TTC549 (cell line): ENCODE results near the gene KRTAP10-5.
"Not testable (repeated sequence)": the region's sequence is repeated elsewhere in the genome, so short reads cannot be mapped to it uniquely, and the experiment has no call there.

Experiments
- FAIRE-seq: peaks from 2 replicates; lab custom pipeline; 2012; peaks lifted over from hg19 to GRCh38; lab: Jason Lieb, UNC

Gene KRTAP10-5

DNA sequence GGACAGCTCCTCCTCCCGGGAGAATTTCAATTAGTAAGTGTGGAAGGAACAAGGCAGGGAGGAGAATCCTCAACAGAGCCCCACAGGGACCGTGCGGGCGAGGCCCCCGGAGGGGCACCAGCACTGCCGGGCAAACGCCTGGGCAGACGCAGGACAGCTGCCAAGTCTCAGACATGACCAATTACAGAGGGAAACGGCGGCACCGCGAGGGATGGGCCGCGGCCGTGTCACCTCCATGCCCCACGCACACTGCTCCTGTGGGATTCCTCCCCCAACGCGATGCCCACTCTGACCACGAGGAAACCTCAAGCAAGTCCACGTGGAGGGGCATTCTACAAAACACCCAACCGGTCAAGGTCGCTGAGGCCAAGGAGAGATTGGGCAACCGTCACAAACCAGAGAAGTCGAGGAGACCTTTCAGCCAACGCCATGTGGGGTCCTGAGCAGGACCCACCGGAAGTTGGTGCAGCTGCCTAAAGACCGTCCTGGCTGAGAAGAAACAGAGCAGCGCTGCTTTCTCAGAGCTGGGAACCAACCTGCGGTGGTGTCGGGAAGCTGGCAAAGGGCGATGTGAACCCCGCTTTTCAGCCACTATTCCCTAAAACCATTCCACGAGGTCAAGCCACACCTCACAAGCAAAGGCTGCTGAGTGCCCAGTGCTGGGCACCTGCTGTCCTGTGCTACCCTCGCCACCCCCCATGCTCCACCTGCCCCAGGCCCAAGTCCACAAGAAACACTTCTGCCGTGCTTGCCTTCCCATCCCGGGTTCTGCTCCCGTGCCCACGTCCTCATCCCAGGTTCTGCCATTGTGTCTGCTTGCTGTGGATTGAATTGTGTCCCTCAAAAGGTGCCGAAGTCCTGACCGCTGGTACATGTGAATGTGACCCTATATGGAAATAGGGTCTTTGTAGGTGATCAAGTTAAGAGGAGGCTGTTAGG is 8.3 kb downstream of the KRTAP10-5 start:
- FAIRE-seq = no peak

DNA sequence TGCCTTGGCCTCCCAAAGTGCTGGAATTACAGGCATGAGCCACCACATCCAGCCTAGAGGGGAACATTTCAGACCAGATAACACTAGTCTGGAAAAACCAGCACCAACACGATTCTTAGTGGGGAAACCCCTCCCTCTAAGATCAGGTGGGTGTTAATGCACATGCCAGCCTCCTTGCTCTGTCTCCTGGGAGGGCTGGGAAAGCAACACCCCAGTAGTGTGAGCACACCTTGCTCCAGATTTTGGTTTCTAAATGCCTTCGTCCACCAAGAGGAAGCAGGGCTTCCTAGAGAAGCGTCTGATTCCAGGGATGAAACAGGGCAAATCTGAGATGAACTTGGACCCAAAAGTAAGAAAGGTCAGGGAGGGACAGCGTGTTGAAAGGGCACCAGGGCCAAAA is 9.1 kb downstream of the KRTAP10-5 start:
- FAIRE-seq = no peak

DNA sequence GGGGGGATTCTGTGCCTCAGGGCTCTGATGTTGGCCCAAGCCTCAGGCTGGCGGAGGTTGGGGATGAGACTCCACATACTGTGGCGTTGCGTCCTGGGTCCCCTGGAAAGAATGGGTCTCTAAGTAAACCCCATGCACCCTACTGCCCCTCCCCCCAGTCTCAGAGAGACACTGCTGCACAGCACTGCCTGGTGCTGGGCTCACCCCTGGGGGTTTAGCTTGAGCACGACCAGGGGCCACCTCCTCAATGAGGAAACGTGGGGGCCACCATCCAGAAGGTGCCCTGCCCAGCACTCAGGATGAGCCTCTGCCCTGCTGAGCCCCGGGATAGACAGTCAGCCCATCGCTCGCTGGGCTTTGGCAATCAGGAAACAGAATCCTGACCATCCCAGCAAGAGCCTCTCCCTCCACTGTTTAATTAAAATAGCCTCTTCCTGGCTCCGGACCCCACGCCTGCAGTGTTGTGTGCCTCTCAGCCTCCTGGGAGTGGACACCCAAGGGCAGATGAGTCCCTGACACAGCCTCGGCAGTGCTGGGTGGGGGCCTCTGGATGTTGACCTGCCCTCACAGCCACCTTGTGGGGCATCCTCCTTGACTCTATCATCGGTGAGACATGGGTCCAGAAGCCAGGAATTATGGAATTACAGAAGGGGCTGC is 10.4 kb downstream of the KRTAP10-5 start:
- FAIRE-seq = no peak

DNA sequence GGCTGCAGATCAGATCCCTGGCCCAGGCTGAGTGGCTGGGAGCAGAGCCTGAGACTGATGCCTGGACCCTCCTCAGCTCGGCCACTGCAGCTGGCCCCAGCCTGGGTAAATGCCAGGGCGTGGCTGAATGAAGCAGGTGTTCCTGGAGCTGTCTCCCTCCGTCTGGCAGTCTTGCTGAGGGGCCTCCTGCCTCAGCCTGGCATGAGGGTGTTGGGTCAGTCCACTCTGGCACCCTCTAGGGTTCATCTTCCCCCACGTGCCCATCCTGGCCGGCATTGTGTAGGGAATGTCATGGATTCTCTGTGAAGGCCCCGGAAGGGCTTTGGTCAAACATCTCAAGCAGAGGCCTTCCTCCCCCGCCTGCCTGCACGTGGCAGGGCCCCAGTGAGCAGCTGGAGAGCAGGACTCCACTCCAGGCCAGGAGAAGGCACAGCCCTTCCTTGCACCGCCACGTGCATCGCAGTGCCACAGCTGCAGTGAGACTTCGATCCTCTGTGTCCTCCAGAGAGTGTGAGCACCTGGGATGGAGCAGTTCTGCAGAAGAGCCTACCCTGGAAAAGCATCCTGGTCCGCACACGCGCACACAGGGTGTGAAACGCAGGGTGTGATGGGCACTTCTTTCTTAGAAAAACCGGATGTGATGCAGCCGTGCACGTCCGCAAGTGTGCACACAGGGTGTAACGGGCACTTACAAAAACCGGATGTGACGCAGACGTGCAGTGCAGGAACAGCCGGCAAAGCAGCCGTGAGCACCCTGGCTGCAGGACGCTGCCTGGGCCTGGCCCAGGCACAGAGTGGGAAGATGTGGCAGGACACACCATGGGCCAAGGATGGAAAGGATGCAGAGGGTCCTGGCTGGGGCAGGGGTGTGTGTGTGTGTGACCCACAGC is 11.5 kb downstream of the KRTAP10-5 start:
- FAIRE-seq = no peak

DNA sequence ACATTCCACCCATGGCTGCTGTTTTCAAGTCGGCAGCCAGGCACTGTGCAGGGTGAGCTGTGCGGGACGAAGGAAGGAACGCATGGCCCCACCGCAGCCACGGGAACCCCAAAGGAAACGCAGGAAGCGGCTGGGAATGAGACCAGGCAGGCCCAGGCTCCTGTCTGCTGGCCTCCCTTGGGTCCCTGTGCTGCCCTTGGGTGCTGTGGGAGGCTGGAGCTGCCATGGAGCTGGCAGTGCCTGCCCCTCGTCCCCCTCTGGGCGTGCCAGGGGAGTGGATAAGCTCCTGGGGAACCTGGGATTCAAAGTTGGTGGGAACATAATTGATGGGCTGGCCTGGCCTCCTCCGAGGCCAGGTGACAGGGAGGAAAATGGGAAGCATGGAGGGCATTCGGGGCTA is 12.1 kb downstream of the KRTAP10-5 start:
- FAIRE-seq = no peak

DNA sequence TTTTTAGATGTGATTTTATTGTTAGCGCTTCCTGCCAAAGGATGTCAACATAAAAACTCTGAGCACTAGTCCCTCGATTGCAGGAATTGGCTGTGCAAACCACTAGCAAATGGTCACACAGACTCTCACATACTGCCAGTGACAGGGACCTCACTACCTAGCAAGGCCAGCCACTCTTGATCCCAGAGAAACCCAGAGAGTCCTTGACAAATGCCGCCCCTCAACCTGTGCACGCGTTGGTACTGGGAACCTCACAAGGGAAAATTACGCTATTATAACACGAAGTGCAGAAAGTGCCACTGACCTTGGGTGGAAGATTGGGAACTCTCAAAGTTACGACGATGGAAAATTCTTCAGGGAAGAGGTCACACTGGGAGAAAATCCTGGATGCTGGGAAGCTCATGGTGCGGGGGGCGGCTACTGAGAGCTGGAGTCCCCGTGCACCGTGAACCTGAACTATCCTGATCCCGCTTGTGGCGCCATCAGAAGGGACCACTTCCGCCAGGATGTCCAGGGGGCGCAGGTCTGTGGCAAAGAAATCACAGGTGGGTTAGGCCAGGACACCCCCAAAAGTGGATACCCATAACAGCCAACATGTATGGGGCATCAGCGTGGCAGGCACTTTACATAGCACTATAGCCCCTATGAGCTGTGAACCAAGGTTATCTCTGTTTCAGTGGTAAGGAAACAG is 12.8 kb downstream of the KRTAP10-5 start:
- FAIRE-seq = no peak

DNA sequence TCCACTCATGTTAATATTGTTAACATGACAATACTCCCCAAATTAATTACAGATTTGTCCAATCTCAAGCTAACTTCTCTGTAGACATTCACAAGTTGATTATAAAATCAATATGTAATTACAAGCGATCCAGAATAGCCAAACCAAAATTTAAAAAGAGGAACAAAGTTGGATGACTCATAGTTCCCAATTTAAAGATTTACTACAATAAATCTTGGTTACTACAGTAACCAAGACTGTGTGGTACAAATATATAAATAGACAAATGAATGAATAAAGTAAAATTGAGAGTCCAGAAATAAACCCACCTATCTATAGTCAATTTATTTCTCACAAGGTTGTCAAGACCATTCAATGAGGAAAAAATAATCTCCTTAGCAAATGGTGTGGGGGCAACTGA is 14.0 kb downstream of the KRTAP10-5 start:
- FAIRE-seq = no peak

DNA sequence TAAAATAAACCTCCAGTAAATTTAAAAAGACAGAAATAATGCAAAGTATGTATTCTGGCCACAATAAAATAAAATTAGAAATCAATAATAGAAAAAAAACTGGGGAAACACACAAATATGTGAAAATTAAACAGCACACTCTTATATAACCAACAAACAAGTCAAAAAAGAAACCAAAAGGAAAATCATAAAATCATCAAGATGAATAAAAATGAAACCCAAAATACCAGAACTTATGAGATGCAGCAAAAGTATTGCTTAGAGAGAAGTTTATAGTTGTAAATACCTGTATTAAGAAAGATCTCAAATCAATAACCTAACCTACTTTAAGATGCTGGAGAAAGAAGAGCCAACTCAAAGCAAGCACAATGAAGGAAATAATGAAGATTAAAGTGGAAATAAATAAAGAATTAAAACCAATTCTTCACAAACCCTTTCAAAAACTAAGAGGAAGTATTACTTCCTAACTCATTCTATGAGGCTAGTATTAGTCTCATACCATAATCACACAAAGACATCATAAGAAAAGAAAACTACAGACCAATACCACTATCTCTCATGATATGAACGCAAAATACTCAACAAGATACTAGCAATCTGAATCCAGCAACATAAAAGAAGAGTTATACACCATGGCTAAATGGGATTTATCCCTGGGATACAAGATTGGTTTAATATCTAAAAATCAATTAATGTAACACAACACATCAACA is 15.4 kb downstream of the KRTAP10-5 start:
- no peak for FAIRE-seq

DNA sequence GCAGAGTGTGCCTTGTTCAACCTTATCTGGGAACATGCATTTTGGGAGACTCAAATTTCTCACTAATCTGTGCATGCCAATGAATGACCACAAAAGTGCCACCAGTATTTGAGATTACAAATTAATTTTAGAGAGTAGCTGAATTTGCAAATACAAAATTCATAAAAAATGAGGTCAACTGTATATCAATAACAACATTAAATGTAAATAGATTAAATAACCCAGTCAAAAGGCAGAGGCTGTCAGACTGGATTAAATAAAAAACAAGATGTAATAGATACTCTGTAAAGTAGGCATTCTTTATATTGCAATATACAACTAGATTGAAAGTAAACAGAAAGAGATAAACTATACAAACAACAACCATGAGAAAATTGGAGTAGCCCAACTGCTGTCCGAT is 16.3 kb downstream of the KRTAP10-5 start:
- no peak for FAIRE-seq

DNA sequence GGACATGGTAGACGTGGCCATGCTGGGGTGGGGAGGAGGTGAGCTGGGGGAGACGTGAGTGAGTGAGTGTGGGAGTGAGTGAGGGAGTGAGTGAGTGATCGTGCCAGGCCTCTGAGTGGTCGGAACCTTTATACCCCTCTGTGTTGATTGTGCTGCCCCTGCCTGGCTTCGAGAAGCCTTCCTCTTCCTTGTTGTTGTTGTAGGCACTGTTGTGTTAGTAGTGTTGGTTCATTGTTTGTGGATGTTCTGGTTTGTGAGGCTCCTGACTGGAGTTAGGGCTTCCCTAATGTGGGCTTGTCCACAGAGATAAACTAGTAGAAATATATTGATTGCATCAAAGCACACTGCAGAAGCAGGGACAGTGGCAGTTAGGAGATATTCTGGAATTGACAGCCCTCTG is 21.7 kb downstream of the KRTAP10-5 start, which contains the start of gene KRTAP10-3:
KRTAP10-3 (minus strand) TSS at position 101 of the 400 bp plus-strand sequence; CDS start at position 21, 80 bp downstream.
- FAIRE-seq = no peak

DNA sequence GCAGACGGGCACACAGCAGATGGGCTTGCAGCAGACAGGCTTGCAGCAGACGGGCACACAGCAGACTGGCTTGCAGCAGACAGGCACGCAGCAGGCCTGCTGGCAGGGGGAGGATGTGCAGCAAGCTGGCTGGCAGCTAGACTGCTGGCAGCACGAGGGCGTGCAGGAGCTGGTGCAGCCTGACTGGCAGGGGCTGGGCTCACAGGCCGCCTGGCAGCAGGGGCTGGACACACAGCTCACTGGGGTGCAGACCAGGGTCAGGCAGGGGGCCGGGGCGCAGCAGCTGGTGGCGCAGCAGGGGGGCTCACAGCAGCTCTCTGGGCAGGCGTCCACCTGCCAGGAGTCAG is 22.1 kb downstream of the KRTAP10-5 start:
- not testable (repeated sequence) for FAIRE-seq

DNA sequence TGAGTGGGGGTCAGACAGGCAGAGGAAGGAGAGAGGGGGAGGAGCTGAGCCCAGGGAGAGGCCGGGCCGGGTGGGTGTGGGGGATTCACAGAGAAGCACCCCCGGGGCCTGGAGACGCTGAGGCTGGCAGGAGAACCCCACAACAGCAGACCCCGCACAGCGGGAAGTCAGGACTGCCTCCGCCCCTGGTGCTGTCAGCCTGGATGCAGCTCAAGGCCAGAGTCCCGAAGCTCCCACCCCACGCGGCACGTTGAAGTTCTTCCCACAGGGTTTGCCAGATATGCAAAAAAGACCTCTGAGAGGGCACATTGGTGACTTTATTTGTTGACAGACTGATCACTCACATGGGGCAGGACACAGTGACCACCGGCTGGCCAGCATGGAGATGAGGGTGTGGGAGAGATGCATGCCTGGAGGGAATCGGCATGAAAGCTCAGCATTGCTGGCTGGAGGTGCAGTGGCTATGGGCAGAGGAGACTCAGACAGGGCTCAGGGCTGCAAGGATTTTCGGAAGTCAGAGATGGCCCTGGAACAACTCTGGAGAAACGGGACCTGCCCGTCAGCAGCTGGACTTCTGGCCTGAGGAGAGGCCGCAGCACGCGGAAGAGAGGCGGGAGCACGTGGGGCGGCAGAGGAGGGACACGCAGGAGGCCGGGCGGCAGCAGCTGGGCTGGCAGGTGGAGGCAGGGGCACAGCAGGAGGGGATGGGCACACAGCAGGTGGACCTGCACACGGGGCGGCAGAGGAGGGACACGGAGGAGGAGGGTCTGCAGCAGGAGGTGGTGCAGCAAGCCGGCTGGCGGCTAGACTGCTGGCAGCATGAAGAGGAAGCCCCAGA is 22.7 kb downstream of the KRTAP10-5 start:
- no peak for FAIRE-seq

DNA sequence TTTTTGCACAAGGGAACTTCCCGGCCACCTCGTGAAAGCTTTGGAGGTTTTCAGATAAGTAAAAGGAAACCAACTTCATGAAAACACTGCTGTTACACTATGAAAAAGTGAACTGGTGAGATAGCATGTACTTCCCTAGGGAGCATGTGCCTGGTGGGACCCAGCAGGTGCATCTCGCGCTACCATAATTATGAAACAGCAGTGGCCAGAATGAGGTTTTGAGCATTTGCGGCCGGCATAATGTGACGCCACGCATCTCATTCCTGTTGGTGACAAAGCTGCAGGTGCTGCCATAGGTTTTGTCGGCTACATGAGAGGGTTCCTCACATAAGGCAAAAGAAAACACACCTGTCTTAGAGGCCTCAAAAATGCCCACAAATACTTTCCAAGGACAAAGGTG is 23.5 kb downstream of the KRTAP10-5 start:
- FAIRE-seq = no peak

DNA sequence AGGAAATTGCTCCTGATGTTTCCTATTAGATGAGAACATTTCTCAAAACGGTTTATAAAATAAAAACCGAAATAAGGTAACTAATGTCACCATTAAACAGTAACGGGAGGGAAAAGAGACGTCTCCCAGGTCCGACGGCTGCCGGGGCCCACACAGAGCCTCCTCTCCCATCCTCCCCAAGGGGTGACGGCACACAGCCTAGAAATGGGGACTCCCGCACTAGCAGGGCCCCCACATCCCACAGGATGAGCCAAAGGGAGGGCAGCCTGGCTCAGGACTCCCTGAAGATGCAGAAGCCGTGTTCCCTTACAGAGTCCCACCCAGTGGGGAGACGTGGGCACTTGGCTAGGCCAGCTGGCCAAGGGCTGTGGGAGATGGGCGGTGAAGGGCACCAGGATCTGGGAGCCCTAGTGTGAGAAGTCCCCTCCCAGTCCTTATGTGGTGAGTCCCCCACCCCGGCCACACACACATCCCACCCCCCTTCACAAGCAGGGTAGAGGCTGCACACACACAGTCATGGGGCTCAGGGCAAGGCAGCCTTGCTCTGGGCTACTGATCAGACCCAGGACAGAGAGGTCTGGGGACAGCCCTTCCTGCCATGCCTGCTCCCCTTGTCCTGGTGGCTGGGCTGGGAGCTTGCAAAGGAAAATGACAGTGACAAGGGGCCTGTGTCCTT is 25.1 kb downstream of the KRTAP10-5 start:
- no peak for FAIRE-seq

DNA sequence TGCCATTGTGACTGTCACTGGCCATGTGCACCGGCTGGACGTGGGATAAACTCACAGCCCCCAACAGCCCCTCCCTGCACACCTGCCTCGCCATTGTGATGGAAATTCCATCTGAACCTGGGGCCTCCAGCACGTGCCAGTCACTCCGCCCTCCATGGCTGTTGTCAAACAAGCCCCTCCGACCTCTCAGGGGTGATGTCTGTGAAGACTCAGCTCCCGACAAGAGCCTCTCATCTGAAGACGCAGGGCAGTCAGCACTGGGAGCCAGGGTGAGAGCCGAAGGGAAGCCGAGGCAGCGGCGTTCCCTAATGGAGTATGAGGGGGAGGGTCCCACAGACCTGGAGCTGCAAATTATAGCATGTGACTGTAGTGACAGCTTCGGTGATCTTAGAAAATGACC is 27.7 kb downstream of the KRTAP10-5 start:
- no peak for FAIRE-seq

DNA sequence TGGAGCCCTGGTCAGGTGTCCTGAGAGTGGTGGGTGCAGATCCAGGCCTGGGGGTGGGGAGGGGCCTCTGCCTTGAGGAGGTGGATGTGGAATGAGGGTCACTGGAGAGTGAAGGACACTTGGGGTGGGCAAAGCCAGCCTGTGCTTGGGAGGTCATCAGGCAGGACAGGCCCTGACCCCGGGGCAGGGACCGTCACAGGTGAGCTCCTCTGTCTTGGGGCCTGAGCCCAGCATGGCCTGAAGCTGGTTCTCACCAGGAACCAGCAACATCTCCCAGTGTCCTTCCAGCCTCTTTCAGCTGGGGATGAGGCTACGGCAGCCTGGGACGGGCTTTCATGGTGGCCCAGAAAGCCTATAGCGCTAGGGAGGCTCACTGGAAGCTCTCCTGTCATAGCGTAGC is 28.3 kb downstream of the KRTAP10-5 start:
- no peak for FAIRE-seq

DNA sequence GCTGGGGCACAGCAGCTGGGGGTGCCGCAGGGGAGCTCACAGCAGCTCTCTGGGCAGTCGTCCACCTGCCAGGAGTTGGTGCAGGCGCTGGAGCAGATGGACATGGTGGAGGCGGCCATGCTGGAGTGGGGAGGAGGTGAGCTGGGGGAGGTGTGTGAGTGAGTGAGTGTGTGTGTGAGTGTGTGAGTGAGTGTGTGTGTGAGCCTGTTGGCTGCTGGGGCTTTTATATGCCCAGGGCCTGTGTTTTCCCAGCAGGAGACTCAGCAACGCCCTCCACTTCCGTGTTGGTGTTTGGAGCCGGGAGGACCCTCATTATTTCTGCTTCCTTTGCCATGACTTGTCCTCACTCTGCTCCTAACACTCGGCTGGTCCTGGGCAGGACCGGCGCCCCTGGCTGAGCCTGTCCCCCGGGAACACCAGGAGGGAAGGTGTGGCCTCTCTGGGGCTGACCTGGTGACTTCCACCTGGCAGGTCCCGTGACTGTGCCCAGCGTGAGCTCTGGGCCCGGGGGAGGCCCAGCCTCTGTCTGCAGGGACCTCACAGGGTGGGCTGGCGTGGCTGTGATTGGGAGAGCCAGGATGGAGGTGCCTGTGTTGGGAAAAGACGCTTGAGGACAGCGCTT is 29.0 kb downstream of the KRTAP10-5 start, which contains the start of gene KRTAP10-2:
KRTAP10-2 (minus strand) TSS at position 166 of the 622 bp plus-strand sequence; CDS start at position 119, 47 bp downstream.
- no peak for FAIRE-seq

DNA sequence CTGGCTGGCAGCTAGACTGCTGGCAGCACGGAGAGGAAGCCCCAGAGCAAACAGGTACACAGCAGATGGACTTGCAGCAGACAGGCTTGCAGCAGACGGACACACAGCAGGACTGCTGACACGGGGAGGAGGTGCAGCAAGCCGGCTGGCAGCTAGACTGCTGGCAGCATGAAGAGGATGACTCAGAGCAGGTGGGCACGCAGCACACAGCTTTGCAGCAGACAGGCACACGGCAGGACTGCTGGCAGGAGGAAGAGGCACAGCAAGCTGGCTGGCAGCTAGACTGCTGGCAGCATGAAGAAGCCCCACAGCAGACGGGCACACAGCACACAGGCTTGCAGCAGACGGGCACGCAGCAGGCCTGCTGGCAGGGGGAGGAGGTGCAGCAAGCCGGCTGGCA is 29.6 kb downstream of the KRTAP10-5 start:
- FAIRE-seq = no peak

DNA sequence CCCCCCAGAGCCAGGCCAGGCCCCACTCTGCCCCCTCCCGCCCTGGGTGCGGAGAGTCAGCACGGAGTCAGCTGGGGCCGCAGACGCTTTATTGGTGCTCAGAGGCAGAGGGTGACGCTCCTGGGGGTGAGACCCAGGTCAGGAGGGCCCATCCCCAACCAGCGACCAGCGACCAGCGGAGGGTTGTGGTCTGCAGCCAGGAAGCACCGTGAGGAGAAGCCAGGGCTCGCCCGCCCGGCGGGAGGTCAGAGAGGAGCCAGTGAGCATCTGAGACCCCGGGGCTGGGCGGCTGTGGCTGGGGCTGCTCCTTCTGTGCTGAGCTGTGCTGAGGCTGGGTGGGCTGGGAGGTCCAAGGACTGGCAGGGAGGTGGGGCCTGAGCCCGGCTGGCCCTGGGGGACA is 30.1 kb downstream of the KRTAP10-5 start:
- FAIRE-seq = not testable (repeated sequence)
